Stimulated activated CD8-positive, alpha-beta memory T cell treated with anti-CD3 and anti-CD28 coated beads, Interleukin-4, amount 100 ng/mL, for 48 hours (primary cell): ENCODE measurements around the gene TOLLIP.
A peak's percentile ranks its signal among the peaks of the same experiment; 100 is the strongest.

Source experiments
- DNase-seq: peaks from one replicate; pipeline ENCODE4 v3.0.0-alpha.2; 2020

The TOLLIP gene

GRCh38 chr11:1310318-1310687 lies 871 bp upstream of the TOLLIP start:
- DNase-seq = no peak

- peak; percentile 39 for DNase-seq
Measured at GRCh38 chr11:1308743-1309497, 512 bp downstream of the TOLLIP start.

- DNase-seq = no peak
Measured at GRCh38 chr11:1307998-1308742, 1.3 kb downstream of the TOLLIP start.

GRCh38 chr11:1307163-1307870 lies 2.1 kb downstream of the TOLLIP start:
- DNase-seq = no peak

- no peak for DNase-seq
Measured at GRCh38 chr11:1306186-1307162, 3.0 kb downstream of the TOLLIP start.

GRCh38 chr11:1305501-1306056 lies 3.9 kb downstream of the TOLLIP start:
- DNase-seq = no peak

- no peak for DNase-seq
Measured at GRCh38 chr11:1305063-1305495, 4.4 kb downstream of the TOLLIP start.

GRCh38 chr11:1304380-1304779 lies 5.1 kb downstream of the TOLLIP start:
- DNase-seq = no peak

GRCh38 chr11:1303973-1304372 lies 5.5 kb downstream of the TOLLIP start:
- no peak for DNase-seq

- DNase-seq = no peak
Measured at GRCh38 chr11:1303126-1303821, 6.2 kb downstream of the TOLLIP start.

- DNase-seq = no peak
Measured at GRCh38 chr11:1302461-1303125, 6.8 kb downstream of the TOLLIP start.

GRCh38 chr11:1302041-1302460 lies 7.4 kb downstream of the TOLLIP start:
- no peak for DNase-seq

- no peak for DNase-seq
Measured at GRCh38 chr11:1301220-1302000, 8.0 kb downstream of the TOLLIP start.

- no peak for DNase-seq
Measured at GRCh38 chr11:1300569-1301187, 8.8 kb downstream of the TOLLIP start.

GRCh38 chr11:1300121-1300520 lies 9.3 kb downstream of the TOLLIP start:
- DNase-seq = no peak

- DNase-seq = no peak
Measured at GRCh38 chr11:1299621-1300020, 9.8 kb downstream of the TOLLIP start.

GRCh38 chr11:1298695-1299492 lies 10.5 kb downstream of the TOLLIP start:
- no peak for DNase-seq

- no peak for DNase-seq
Measured at GRCh38 chr11:1297576-1298473, 11.6 kb downstream of the TOLLIP start.
